Subcutaneous abdominal adipose tissue (tissue), 5 donors: ENCODE results near the gene COMMD7.

Source experiments
- H3K27ac ChIP-seq: one replicate; pipeline ENCODE4 v1.7.0; 2013; ENCODE audit warnings: low read depth, mild to moderate bottlenecking, inconsistent platforms, low read length, moderate library complexity
- H3K27me3 ChIP-seq, 5 donors: one replicate each; pipeline ENCODE4 v1.7.0; 2013; ENCODE audit warnings: low read length in 5 of 5, inconsistent platforms in 1 of 5; ENCODE audit not compliant: control insufficient read depth in 5 of 5, insufficient read depth in 4 of 5
- H3K36me3 ChIP-seq, 5 donors: one replicate each; pipeline ENCODE4 v1.7.0; 2013; ENCODE audit warnings: low read length in 5 of 5; ENCODE audit not compliant: control insufficient read depth in 5 of 5, insufficient read depth in 5 of 5
- H3K4me1 ChIP-seq, 5 donors: one replicate each; pipeline ENCODE4 v1.7.0; 2013; ENCODE audit warnings: low read length in 5 of 5, mild to moderate bottlenecking in 3 of 5, moderate library complexity in 1 of 5; ENCODE audit not compliant: control insufficient read depth in 5 of 5, insufficient read depth in 5 of 5
- H3K4me3 ChIP-seq, 5 donors: one replicate each; pipeline ENCODE4 v1.7.0; 2013; ENCODE audit warnings: low read length in 5 of 5, low read depth in 1 of 5
- H3K9ac ChIP-seq, 5 donors: one replicate each; pipeline ENCODE4 v1.7.0; 2013; ENCODE audit warnings: low read length in 5 of 5, mild to moderate bottlenecking in 4 of 5, moderate library complexity in 3 of 5
- H3K9me3 ChIP-seq, 5 donors: one replicate each; pipeline ENCODE4 v1.7.0; 2013; ENCODE audit warnings: low read length in 5 of 5; ENCODE audit not compliant: control insufficient read depth in 5 of 5
- donor health status: healthy.
- donor health status: healthy.
- donor health status: healthy.
- donor health status: healthy.
- donor health status: healthy.

The COMMD7 gene

GRCh38 chr20:32743237-32744112 is at the start of gene COMMD7:
Gene COMMD7, minus strand, starts transcription at chr20:32743467. Its CDS starts 76 bp downstream, at chr20:32743391.
- H3K9me3 ChIP-seq: no peaks in the 10 kb centered on the region
- peak within 1 kb of the TSS; percentile 84 to 100 (median 98) for H3K9ac ChIP-seq
- H3K27me3 ChIP-seq: no peaks in the 10 kb centered on the region
- no peaks in the 10 kb centered on the region for H3K36me3 ChIP-seq
- peak within 1 kb of the TSS; percentile 84 to 93 (median 88) for H3K4me3 ChIP-seq
- H3K27ac ChIP-seq: peak within 1 kb of the TSS; percentile 75
- peaks cover 5 to 17% (median 16%) of the 10 kb centered on the region in 5 donors for H3K4me1 ChIP-seq

DNA sequence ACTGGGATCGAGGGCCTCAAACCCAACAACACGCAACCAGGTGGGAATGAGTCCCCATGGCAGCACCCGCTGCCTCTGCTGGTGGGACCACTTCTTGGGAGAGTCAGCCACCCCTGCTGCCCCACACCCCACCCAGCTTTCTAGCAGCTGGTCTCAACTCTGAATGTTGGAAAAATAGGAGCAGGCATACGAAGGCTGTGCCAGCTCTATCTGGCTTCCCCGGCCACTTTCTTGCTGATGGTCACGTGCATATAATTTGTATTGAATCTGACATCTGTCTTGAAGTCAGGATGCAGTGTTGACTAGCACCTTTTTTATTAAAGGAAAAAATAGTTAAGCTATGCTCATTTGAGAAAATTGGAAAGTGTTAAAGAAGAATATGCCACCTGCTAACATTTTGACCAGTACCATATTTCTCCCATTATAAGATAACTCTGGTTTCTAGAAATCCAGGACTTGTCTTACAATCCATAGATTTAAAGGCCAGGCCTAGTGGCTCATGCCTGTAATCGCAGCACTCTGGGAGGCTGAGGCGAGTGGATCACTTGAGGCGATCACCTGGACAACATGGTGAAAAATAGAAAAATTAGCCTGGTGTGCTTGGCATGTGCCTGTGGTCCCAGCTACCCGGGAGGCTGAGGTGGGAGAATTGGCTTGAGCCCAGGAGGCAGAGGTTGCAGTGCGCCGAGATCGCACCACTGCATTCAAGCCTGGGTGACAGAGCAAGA is 49.6 kb upstream of the COMMD7 start:
- H3K27me3 ChIP-seq: no peaks in the 10 kb centered on the region
- peaks cover 0 to 8% (median 4%) of the 10 kb centered on the region in 5 donors for H3K36me3 ChIP-seq
- no peak overlapping the region for H3K9ac ChIP-seq
- no peak overlapping the region for H3K4me3 ChIP-seq
- H3K9me3 ChIP-seq: no peaks in the 10 kb centered on the region
- H3K4me1 ChIP-seq: peaks cover 0 to 16% (median 0%) of the 10 kb centered on the region in 5 donors
- H3K27ac ChIP-seq: no peak overlapping the region

- Histone ChIP-seq H3K9me3 (no peaks in the 10 kb centered on the region), H3K4me1 (peaks cover 0 to 16% (median 0%) of the 10 kb centered on the region in 5 donors), H3K27me3 (no peaks in the 10 kb centered on the region), H3K36me3 (peaks cover 0 to 11% (median 6%) of the 10 kb centered on the region in 5 donors), H3K4me3 (no peak overlapping the region), H3K27ac (no peak overlapping the region), H3K9ac (no peak overlapping the region)
These were observed 49.0 kb upstream of the COMMD7 start for GRCh38 chr20:32792316-32792715.

- no peaks in the 10 kb centered on the region for H3K9me3 ChIP-seq
- no peak overlapping the region for H3K27ac ChIP-seq
- no peak overlapping the region for H3K4me3 ChIP-seq
- H3K4me1 ChIP-seq: peaks cover 0 to 16% (median 0%) of the 10 kb centered on the region in 5 donors
- no peak overlapping the region for H3K9ac ChIP-seq
- H3K36me3 ChIP-seq: peaks cover 0 to 18% (median 7%) of the 10 kb centered on the region in 5 donors
- no peaks in the 10 kb centered on the region for H3K27me3 ChIP-seq
These were observed 47.4 kb upstream of the COMMD7 start for GRCh38 chr20:32790751-32791057.

DNA sequence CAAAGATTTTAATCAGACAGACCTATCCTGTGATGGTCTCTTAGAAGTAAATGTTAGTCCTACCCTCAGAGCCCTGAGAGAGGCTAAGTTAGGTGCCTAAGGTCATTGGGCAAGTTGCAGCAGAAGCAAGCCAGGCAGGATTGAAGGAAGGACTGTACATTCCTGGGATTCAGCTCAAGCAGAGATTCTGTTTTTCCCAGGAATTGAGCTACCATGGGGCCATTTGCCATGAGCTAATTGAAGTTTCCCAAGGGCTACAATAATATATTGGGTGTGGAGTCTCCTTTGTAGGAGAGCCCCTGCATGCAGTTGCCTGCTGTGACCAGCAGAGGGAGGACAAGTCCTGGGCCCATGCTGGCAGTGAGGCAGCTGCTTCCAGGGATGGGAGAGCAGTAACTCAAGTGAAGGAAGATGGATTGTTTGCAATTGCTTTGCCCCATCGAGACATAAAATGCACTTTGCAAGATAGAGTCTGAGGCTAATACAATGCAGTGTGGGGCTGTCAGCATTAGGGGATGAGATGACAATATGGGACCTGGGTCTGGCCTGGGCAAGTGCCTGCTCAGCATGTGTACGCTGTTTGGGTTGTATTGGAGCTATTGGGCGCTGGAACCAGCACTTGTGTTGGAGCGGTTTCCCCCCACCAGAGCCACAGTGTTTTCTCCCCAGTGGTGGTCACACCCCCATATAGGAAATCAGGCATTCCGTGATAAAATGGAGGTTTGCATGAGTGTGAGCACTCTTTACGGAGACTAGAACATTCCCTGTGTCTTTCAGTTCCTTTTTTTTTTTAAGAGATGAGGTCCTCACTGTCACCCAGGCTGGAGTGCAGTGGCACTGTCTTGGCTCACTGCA is 46.9 kb upstream of the COMMD7 start:
- H3K9me3 ChIP-seq: no peaks in the 10 kb centered on the region
- no peak overlapping the region for H3K9ac ChIP-seq
- no peaks in the 10 kb centered on the region for H3K27me3 ChIP-seq
- H3K4me1 ChIP-seq: peaks cover 0 to 16% (median 0%) of the 10 kb centered on the region in 5 donors
- H3K27ac ChIP-seq: no peak overlapping the region
- no peak overlapping the region for H3K4me3 ChIP-seq
- H3K36me3 ChIP-seq: peaks cover 0 to 16% (median 7%) of the 10 kb centered on the region in 5 donors

DNA sequence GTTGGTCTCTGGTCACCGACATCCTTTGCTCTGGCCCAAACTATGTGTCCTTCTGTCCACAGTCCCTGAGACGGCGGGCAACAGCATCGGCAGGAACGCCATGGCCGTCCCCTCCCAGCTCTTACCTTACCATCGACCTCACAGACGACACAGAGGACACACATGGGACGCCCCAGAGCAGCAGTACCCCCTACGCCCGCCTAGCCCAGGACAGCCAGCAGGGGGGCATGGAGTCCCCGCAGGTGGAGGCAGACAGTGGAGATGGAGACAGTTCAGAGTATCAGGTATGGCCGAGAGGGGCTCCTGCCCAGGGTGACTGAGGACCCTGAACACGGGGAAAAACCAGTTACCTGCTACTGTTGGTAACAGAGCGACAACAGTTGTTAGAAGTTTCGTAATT is 43.9 kb upstream of the COMMD7 start:
- Histone ChIP-seq H3K9me3 (no peaks in the 10 kb centered on the region), H3K36me3 (peaks cover 0 to 24% (median 7%) of the 10 kb centered on the region in 5 donors), H3K4me3 (no peak overlapping the region), H3K27me3 (no peaks in the 10 kb centered on the region), H3K27ac (no peak overlapping the region), H3K9ac (no peak overlapping the region), H3K4me1 (no peaks in the 10 kb centered on the region)

GRCh38 chr20:32786059-32786760 is 42.9 kb upstream of the COMMD7 start:
- no peaks in the 10 kb centered on the region for H3K4me1 ChIP-seq
- H3K9ac ChIP-seq: no peak overlapping the region
- no peak overlapping the region for H3K4me3 ChIP-seq
- H3K9me3 ChIP-seq: no peaks in the 10 kb centered on the region
- H3K27ac ChIP-seq: no peak overlapping the region
- peaks cover 0 to 27% (median 9%) of the 10 kb centered on the region in 5 donors for H3K36me3 ChIP-seq
- no peaks in the 10 kb centered on the region for H3K27me3 ChIP-seq

- no peaks in the 10 kb centered on the region for H3K4me1 ChIP-seq
- no peak overlapping the region for H3K9ac ChIP-seq
- no peaks in the 10 kb centered on the region for H3K27me3 ChIP-seq
- no peaks in the 10 kb centered on the region for H3K9me3 ChIP-seq
- no peak overlapping the region for H3K4me3 ChIP-seq
- H3K36me3 ChIP-seq: peaks cover 0 to 30% (median 10%) of the 10 kb centered on the region in 5 donors
- no peak overlapping the region for H3K27ac ChIP-seq
These were observed 41.3 kb upstream of the COMMD7 start for GRCh38 chr20:32784369-32785080.
